Fibroblast of villous mesenchyme (primary cell): ENCODE measurements around the gene RC3H2. TPM values are rescaled to one million over a fixed set of nuclear protein-coding genes. Genes with fewer than 3 reads are reported as not detected.

Source experiments
- DNase-seq: peaks from one replicate; pipeline ENCODE4 v3.0.0-alpha.2; 2010; ENCODE audit warnings: low read depth
- H3K4me3 ChIP-seq: 2 replicates; pipeline ENCODE4 v1.5.1; 2011; ENCODE audit warnings: low read depth, mild to moderate bottlenecking, low read length
- CTCF ChIP-seq: IDR thresholded peaks from 2 replicates; pipeline ENCODE4 v1.5.1; 2012; ENCODE audit warnings: low read depth, mild to moderate bottlenecking, low read length; ENCODE audit not compliant: insufficient read depth
- small RNA-seq: library from RNA; depleted of rRNA; stranded (forward); fragments of <200 nt; gene quantifications from one replicate; pipeline ENCODE3, GENCODE V24; 2012
- total RNA-seq: library from RNA; depleted of rRNA; stranded (reverse); fragments of >200 nt; gene quantifications from 2 replicates; pipeline ENCODE4 v1.2.3, GENCODE V29; 2012

The RC3H2 gene
- total RNA-seq, 1 donor, result 67.8 TPM

GRCh38 chr9:122797316-122798063, 107.7 kb downstream of the RC3H2 start:
- H3K4me3 ChIP-seq, result no peak overlapping the region
- TF ChIP-seq CTCF, result no peak
- no peak for DNase-seq

Small RNA genes within 50 kb of the gene (small RNA-seq; reads per million reads assigned to genes)
- not detected for gene RNY1P15
- gene SNORD90, result 197 reads per million, percentile 98 among the genes with 10 or more reads in this experiment

Other genes starting within 250 kb of the RC3H2 start
- not detected in 2 replicates for gene OR1B1, start 247.7 kb downstream of the RC3H2 start, total RNA-seq
- not detected in 2 replicates for gene OR1L1, start 243.6 kb downstream of the RC3H2 start, total RNA-seq
- not detected in 2 replicates for gene OR1L3, start 230.2 kb downstream of the RC3H2 start, total RNA-seq
- not detected in 2 replicates for gene OR1L4, start 181.4 kb downstream of the RC3H2 start, total RNA-seq
- gene OR1L6, start 163.1 kb downstream of the RC3H2 start, total RNA-seq, result not detected in 2 replicates
- not detected in 2 replicates for gene OR5C1, start 116.4 kb downstream of the RC3H2 start, total RNA-seq
- gene OR1K1, start 105.2 kb downstream of the RC3H2 start, total RNA-seq, result not detected in 2 replicates
- gene PDCL, start 76.8 kb downstream of the RC3H2 start, total RNA-seq, result 31.6 and 43.6 TPM in 2 replicates
- 11.6 and 20.3 TPM in 2 replicates for gene ZBTB6, start 8.0 kb upstream of the RC3H2 start, total RNA-seq
- 3.5 and 4.3 TPM in 2 replicates for gene ZBTB26, start 26.2 kb upstream of the RC3H2 start, total RNA-seq
- 47.4 and 60.9 TPM in 2 replicates for gene RABGAP1, start 35.7 kb upstream of the RC3H2 start, total RNA-seq
- gene GPR21, start 128.3 kb upstream of the RC3H2 start, total RNA-seq, result 1.9 and 3.0 TPM in 2 replicates